Measurements from ENCODE around the gene AK3. TPM values are rescaled to one million over a fixed set of nuclear protein-coding genes. Genes with fewer than 3 reads are reported as not detected.
A peak's percentile ranks its signal among the peaks of the same experiment; 100 is the strongest.

AK3 gene
- total RNA-seq, 5 donors from 2014 or later (not counting 1 experiment from before 2014, with no cell fraction given), result 20.0 to 25.7 (median 23.1) TPM

DNA sequence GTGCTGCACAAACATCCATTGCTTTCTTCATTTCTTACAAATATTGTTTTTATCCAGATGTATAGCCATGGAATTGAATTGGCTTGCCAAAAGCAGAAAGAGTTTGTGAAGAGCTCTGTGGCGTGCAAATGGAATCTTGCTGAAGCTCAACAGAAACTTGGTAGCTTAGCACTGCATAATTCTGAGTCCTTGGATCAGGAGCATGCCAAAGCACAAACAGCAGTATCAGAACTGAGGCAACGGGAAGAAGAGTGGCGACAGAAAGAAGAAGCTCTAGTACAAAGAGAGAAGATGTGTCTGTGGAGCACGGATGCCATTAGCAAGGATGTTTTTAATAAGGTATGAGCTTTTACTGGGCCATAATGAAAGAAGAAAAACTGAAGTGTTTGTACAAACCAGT, 56.2 kb downstream of the AK3 start:
- Histone ChIP-seq H3K36me3 (ENCODE audit: control insufficient read depth in 2 of 2, extremely low read depth in 1 of 2, insufficient read depth in 1 of 2, low read length in 1 of 2) (peaks cover 8 to 25% of the 10 kb centered on the region in 2 donors), H3K4me3 (ENCODE audit: control insufficient read depth in 1 of 2, extremely low read depth in 1 of 2, low read length in 1 of 2) (no peak overlapping the region), H3K4me1 (ENCODE audit: control insufficient read depth in 1 of 2, extremely low read depth in 1 of 2, insufficient read depth in 2 of 2, low read length in 2 of 2) (peaks cover 7 to 14% of the 10 kb centered on the region in 2 experiments), H3K9me3 (no peaks in the 10 kb centered on the region), H3K27me3 (replicated peaks in 1 of 2; ENCODE audit: control insufficient read depth in 2 of 2, extremely low read depth in 1 of 2, insufficient read depth in 2 of 2, low read length in 1 of 2) (no peaks in the 10 kb centered on the region), H3K27ac (ENCODE audit: low read length) (no peak overlapping the region)
- WGBS (ENCODE audit: insufficient coverage), result 93% methylated on average over 4 of the region's 4 CpGs
- ATAC-seq (replicated peaks in 1 of 4) (no peak), DNase-seq (no peak)
- H3K4me3 Mint-ChIP-seq, result no peak overlapping the region
- ChIA-PET POLR2A (interaction anchor here in 1 of 2 donors (0.7 kb wide), 1 partner anchor 150 kb away, joined by 3 read pairs; no protein-coding TSS in a partner anchor), CTCF (interaction anchor here (0.5 to 0.6 kb wide), 3 partner anchors 299 to 915 kb away, joined by 3 to 4 read pairs (median 3); no protein-coding TSS in a partner anchor)
- peak overlapping the region; percentile 21 to 45 for H3K27ac Mint-ChIP-seq
- H3K4me1 Mint-ChIP-seq, result peaks cover 40 to 44% (median 41%) of the 10 kb centered on the region in 3 donors
- H3K27me3 Mint-ChIP-seq, result no peaks in the 10 kb centered on the region
- H3K9me3 Mint-ChIP-seq, result no peaks in the 10 kb centered on the region
- H3K36me3 Mint-ChIP-seq, result peaks cover 34% of the 10 kb centered on the region

DNA sequence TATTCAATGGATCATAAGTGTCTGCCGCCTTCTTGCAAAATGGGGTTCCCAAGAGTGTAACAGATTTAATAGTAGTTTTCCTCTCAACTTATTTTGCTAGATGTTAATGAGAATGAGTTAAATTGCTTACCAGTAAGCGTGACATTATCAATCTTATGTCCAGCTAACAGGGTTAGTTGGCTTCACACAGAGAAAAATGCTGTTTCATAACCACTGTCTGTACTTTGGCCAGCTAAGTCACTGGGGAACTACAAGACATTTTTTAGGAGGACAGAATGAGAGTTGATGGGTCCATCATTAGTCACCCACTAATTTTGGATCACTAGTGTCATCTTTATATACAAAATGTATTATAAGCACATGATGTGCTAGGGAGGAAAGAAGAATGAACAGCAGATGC, 60.3 kb downstream of the AK3 start:
- no peaks in the 10 kb centered on the region for H3K27me3 ChIP-seq (replicated peaks in 1 of 2; ENCODE audit: control insufficient read depth in 2 of 2, extremely low read depth in 1 of 2, insufficient read depth in 2 of 2, low read length in 1 of 2)
- peaks cover 1 to 6% of the 10 kb centered on the region in 2 donors for H3K36me3 ChIP-seq (ENCODE audit: control insufficient read depth in 2 of 2, extremely low read depth in 1 of 2, insufficient read depth in 1 of 2, low read length in 1 of 2)
- Mint-ChIP-seq H3K4me3 (no peak overlapping the region), H3K36me3 (peaks cover 22% of the 10 kb centered on the region), H3K9me3 (no peaks in the 10 kb centered on the region), H3K27ac (no peak overlapping the region), H3K27me3 (no peaks in the 10 kb centered on the region), H3K4me1 (peaks cover 22 to 27% (median 26%) of the 10 kb centered on the region in 3 donors)
- peak overlapping the region in 1 of 2 donors; percentile 94 for H3K4me3 ChIP-seq (ENCODE audit: control insufficient read depth in 1 of 2, extremely low read depth in 1 of 2, low read length in 1 of 2)
- no peaks in the 10 kb centered on the region for H3K9me3 ChIP-seq
- no CpG with 5 or more reads among the region's 2 CpGs for WGBS (ENCODE audit: insufficient coverage)
- peaks cover 7 to 18% of the 10 kb centered on the region in 2 experiments for H3K4me1 ChIP-seq (ENCODE audit: control insufficient read depth in 1 of 2, extremely low read depth in 1 of 2, insufficient read depth in 2 of 2, low read length in 2 of 2)
- H3K27ac ChIP-seq (ENCODE audit: low read length), result no peak overlapping the region
- ChIA-PET CTCF (interaction anchor here in 1 of 2 donors (1.5 kb wide), 1 partner anchor 80 kb away, joined by 4 read pairs; no protein-coding TSS in a partner anchor), POLR2A (no interaction called here)
- no peak for DNase-seq
- ATAC-seq (replicated peaks in 1 of 4), result no peak

DNA sequence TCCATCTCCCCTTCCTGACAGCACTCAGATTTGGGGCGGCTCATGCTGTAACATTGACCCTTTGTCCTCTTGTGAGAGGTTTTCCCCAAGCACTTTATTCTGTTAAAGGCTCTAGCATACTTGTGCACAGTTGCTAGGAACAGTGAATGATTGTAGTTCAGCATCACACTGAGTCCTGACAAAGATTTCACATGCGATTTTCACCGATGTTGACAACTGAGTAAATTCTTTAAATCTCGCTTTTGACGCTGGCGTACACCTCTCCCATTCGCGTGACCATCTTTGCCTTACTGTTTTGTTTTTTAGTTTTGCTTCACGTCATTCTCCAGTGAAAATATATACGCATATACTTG, 60.9 kb downstream of the AK3 start:
- H3K4me3 ChIP-seq (ENCODE audit: control insufficient read depth in 1 of 2, extremely low read depth in 1 of 2, low read length in 1 of 2), result peak overlapping the region; percentile 90 to 94
- POLR2A ChIA-PET, result no interaction called here
- peak overlapping the region; percentile 97 for H3K27ac ChIP-seq (ENCODE audit: low read length)
- no peaks in the 10 kb centered on the region for H3K27me3 Mint-ChIP-seq
- H3K4me3 Mint-ChIP-seq, result no peak overlapping the region
- 9% methylated on average over 7 of the region's 10 CpGs for WGBS (ENCODE audit: insufficient coverage)
- peaks cover 7 to 18% of the 10 kb centered on the region in 2 experiments for H3K4me1 ChIP-seq (ENCODE audit: control insufficient read depth in 1 of 2, extremely low read depth in 1 of 2, insufficient read depth in 2 of 2, low read length in 2 of 2)
- peaks cover 0 to 5% of the 10 kb centered on the region in 2 donors for H3K36me3 ChIP-seq (ENCODE audit: control insufficient read depth in 2 of 2, extremely low read depth in 1 of 2, insufficient read depth in 1 of 2, low read length in 1 of 2)
- ATAC-seq (replicated peaks in 1 of 4) (peak in 1 of 4 experiments; percentile 1), DNase-seq (peak in 4 of 35 experiments; percentile 6 to 41 (median 23))
- H3K36me3 Mint-ChIP-seq, result peaks cover 22% of the 10 kb centered on the region
- no peak overlapping the region for H3K27ac Mint-ChIP-seq
- H3K9me3 Mint-ChIP-seq, result no peaks in the 10 kb centered on the region
- no peaks in the 10 kb centered on the region for H3K9me3 ChIP-seq
- H3K27me3 ChIP-seq (replicated peaks in 1 of 2; ENCODE audit: control insufficient read depth in 2 of 2, extremely low read depth in 1 of 2, insufficient read depth in 2 of 2, low read length in 1 of 2), result no peaks in the 10 kb centered on the region
- H3K4me1 Mint-ChIP-seq, result peaks cover 18 to 24% (median 22%) of the 10 kb centered on the region in 3 donors
- CTCF ChIA-PET, result interaction anchor here in 1 of 2 donors (1.4 kb wide), 1 partner anchor 16 kb away, joined by 4 read pairs; no protein-coding TSS in a partner anchor

GRCh38 chr9:4679268-4680172, 61.5 kb downstream of the AK3 start, which contains the start of gene CDC37L1:
CDC37L1 (plus strand) TSS chr9:4679569; CDS start chr9:4679768, 199 bp downstream.
- Histone ChIP-seq H3K27me3 (replicated peaks in 1 of 2; ENCODE audit: control insufficient read depth in 2 of 2, extremely low read depth in 1 of 2, insufficient read depth in 2 of 2, low read length in 1 of 2) (no peaks in the 10 kb centered on the region), H3K4me3 (ENCODE audit: control insufficient read depth in 1 of 2, extremely low read depth in 1 of 2, low read length in 1 of 2) (peak within 1 kb of the TSS; percentile 90 to 94), H3K4me1 (ENCODE audit: control insufficient read depth in 1 of 2, extremely low read depth in 1 of 2, insufficient read depth in 2 of 2, low read length in 2 of 2) (peaks cover 7 to 18% of the 10 kb centered on the region in 2 experiments), H3K27ac (ENCODE audit: low read length) (peak within 1 kb of the TSS; percentile 97), H3K36me3 (ENCODE audit: control insufficient read depth in 2 of 2, extremely low read depth in 1 of 2, insufficient read depth in 1 of 2, low read length in 1 of 2) (no peaks in the 10 kb centered on the region), H3K9me3 (no peaks in the 10 kb centered on the region)
- H3K36me3 Mint-ChIP-seq, result peaks cover 16% of the 10 kb centered on the region
- WGBS (ENCODE audit: insufficient coverage), result under 1% methylated on average over 64 of the region's 66 CpGs
- H3K27me3 Mint-ChIP-seq, result no peaks in the 10 kb centered on the region
- H3K27ac Mint-ChIP-seq, result no peak within 1 kb of the TSS
- H3K4me3 Mint-ChIP-seq, result no peak within 1 kb of the TSS
- no peaks in the 10 kb centered on the region for H3K9me3 Mint-ChIP-seq
- CTCF ChIA-PET, result interaction anchor here (0.6 to 1.4 kb wide), 9 partner anchors 12 to 75 kb away, joined by 3 to 7 read pairs (median 4); partner anchors contain the start of genes PLPP6 (in 1 of the 2) and SPATA6L (in 1 of the 2)
- DNase-seq (peak; percentile 96 to 100 (median 99)), ATAC-seq (replicated peaks in 1 of 4) (peak; percentile 93 to 95 (median 94))
- POLR2A ChIA-PET, result interaction anchor here (0.6 to 1.0 kb wide), 10 partner anchors 12 to 1869 kb away, joined by 3 to 5 read pairs (median 3); partner anchors contain the start of genes PLPP6 (in 1 of the 2), PUM3 (in 1 of the 2) and RCL1 (in 1 of the 2)
- peaks cover 12 to 18% (median 16%) of the 10 kb centered on the region in 3 donors for H3K4me1 Mint-ChIP-seq

DNA sequence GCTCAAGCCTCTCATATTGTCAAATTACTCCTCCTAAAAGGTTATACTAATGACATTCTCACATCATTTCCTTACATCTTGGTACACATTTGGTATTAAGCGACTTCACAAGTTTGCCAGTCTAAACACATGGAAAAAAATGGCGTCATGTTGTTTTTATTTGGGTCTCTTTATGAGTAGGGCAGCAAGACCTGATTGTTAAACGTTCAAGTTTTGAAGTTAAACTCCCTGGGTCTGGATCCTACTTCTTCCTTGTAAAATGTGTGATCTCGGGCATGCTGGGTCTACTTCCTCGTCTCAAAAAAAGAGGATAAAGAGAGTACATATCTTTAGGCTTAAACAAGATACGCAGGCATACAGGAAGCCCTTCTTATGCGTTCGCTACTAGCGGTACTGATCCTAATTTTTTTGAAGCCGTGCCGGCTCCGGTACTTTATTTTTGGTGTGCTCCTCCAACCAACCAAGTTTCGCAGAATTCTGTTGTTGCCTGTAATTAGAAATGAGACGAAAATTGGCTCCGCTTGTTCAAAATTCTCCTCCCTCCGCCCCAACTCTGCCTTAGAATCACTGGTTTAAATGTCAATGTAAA, 62.2 kb downstream of the AK3 start:
- Histone ChIP-seq H3K9me3 (no peaks in the 10 kb centered on the region), H3K27ac (ENCODE audit: low read length) (peak overlapping the region; percentile 97), H3K36me3 (ENCODE audit: control insufficient read depth in 2 of 2, extremely low read depth in 1 of 2, insufficient read depth in 1 of 2, low read length in 1 of 2) (no peaks in the 10 kb centered on the region), H3K4me3 (ENCODE audit: control insufficient read depth in 1 of 2, extremely low read depth in 1 of 2, low read length in 1 of 2) (peak overlapping the region; percentile 90 to 94), H3K27me3 (replicated peaks in 1 of 2; ENCODE audit: control insufficient read depth in 2 of 2, extremely low read depth in 1 of 2, insufficient read depth in 2 of 2, low read length in 1 of 2) (no peaks in the 10 kb centered on the region), H3K4me1 (ENCODE audit: control insufficient read depth in 1 of 2, extremely low read depth in 1 of 2, insufficient read depth in 2 of 2, low read length in 2 of 2) (peaks cover 7 to 18% of the 10 kb centered on the region in 2 experiments)
- DNase-seq (peak in 20 of 35 experiments; percentile 18 to 62 (median 40)), ATAC-seq (replicated peaks in 1 of 4) (peak; percentile 30 to 51 (median 34))
- ChIA-PET CTCF (interaction anchor here (0.5 to 1.4 kb wide), 8 partner anchors 11 to 922 kb away, joined by 3 to 7 read pairs (median 4); partner anchors contain the start of genes PLPP6 (in 1 of the 2) and SPATA6L (in 1 of the 2)), POLR2A (interaction anchor here (0.8 to 1.0 kb wide), 6 partner anchors 14 to 1835 kb away, joined by 3 to 5 read pairs (median 3); partner anchors contain the start of genes PLPP6 (in 1 of the 2), PUM3 (in 1 of the 2) and RCL1 (in 1 of the 2))
- Mint-ChIP-seq H3K36me3 (peaks cover 12% of the 10 kb centered on the region), H3K27ac (no peak overlapping the region), H3K4me3 (no peak overlapping the region), H3K27me3 (no peaks in the 10 kb centered on the region), H3K4me1 (peaks cover 8 to 13% (median 12%) of the 10 kb centered on the region in 3 donors), H3K9me3 (no peaks in the 10 kb centered on the region)
- WGBS (ENCODE audit: insufficient coverage), result 0% methylated on average over 6 of the region's 16 CpGs

All from T-cell (primary cell).